COLO829 (cell line): ENCODE data around the gene SP9.
"Not testable (repeated sequence)": the region's sequence is repeated elsewhere in the genome, so short reads cannot be mapped to it uniquely, and the experiment has no call there.

ENCODE experiments used
- DNase-seq: peaks from one replicate; pipeline ENCODE4 v3.0.0; 2012; ENCODE audit warnings: low spot score

SP9 gene

DNA sequence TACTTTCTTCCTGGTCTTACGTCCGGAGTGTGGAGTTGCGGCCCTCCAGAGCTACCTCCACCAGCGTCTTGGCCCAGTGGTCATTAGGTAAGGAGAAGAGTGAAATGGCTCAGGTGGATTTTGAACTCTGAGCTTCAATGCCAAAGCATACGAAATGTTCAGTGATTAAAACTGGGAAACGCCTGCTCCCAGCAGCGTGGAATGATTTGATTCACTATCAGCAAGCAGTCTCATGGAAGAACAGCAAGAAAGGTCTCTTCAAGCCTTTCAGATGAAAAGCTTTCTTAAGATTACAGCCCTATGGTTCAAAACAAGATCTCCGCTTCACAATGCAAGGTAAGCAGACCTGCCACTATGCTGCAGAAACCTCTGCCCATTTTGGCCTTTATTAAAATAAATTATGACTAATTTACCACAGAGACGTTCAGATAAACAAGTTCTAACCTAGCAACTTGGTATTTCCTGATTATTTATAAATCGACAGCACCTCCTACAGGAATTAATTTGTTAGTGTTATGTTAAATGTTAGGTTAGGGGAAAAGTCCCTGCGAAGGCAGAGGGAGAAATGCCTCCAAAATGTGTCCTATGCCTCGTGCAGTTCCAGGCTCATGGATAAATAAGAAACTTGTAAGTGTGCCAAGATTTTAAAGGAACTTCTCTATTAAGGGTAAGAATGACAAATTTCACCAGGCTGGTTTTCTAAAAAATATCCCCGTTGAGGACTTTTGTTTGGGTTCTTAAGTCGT lies 10.1 kb downstream of the SP9 start:
- DNase-seq = peak; percentile 42

DNA sequence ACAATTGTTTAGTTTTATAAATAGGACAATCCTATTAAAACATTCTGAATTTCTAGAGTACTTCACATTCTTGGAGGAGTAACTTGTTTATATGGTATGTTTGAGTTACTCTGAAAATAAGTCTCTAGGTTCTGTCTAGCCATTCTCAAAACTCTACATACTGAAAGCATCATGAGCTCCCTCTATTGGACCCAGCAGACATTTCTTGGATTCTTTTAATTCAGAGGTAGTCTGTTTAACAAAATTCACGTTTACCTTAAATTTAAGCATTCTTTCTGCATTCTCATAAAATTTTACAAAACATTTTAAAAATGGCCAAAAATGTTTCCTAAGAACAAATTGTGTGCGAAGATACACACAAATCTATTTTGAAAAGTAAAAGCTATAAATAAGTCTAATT lies 15.3 kb downstream of the SP9 start:
- DNase-seq = no peak

DNA sequence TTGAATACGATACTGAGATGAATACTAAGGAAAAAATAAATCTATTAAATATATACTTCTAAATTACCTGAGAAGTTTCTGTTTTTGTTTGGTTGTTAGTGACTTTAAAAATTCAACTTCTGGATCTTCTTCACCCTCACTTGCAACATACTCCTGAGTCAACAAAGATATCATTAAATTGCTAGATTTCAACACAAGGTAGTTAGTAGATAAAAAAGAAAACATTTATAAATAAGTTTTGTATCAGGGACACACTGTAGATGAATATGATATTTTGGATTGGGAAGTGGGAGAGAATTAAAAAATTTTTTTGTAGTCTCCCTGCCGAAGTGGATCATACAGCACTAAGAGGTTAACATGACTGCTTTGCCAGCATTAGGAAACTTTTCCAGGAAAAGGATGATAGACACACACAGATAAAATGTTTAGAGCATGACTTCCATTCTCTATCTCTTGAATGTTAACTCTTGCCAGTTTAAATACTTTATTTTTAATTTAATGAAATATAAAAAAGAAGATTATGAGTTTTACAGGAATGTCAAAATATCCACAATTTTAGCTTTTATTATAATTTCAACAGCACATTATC lies 15.9 kb downstream of the SP9 start:
- DNase-seq = no peak

DNA sequence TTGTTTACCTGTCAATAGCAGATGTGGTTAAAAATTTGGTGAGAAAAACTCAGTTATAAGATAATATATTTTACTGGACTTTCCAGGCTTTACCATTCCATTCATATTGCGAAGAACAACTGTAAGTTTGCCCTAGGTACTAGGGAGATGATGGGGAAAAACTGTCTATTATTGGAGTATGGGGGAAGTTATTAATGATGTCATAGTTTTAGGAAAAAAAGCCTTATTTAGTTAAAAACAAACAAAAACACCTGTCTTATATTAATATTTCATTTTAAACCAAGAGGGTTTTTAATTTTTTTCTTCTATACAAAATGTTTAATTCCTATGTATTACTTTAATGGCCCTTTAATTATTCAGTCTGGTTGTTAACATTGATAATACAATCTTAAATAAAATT lies 18.2 kb downstream of the SP9 start:
- DNase-seq = no peak

DNA sequence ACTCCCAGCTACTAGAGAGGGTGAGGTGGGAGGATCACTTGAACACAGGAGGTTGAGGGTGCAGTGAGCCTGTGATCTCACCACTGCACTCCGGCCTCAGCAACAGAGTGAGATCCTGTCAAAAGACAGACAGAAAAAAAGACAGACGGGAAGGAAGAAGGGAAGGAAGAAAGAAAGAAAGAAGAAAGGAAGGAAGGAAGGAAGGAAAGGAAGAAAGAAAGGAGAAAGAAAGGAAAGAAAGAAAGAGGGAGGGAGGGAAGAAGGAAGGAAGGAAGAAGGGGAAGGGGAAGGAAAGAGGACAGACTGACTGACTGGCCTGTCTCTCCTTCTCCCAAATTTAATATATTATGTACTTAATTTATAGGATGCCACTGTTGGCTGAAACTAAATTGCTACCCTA lies 21.6 kb downstream of the SP9 start:
- no peak for DNase-seq

DNA sequence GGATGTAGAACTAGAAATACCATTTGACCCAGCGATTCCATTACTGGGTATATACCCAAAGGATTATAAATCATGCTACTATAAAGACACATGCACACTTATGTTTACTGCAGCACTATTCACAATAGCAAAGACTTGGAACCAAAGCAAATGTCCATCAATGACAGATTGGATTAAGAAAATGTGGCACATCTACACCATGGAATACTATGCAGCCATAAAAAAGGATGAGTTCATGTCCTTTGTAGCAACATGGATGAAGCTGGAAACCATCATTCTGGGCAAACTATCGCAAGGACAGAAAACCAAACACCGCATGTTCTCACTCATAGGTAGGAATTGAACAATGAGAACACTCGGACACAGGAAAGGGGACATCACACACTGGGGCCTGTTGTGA lies 24.9 kb downstream of the SP9 start:
- DNase-seq = not testable (repeated sequence)

DNA sequence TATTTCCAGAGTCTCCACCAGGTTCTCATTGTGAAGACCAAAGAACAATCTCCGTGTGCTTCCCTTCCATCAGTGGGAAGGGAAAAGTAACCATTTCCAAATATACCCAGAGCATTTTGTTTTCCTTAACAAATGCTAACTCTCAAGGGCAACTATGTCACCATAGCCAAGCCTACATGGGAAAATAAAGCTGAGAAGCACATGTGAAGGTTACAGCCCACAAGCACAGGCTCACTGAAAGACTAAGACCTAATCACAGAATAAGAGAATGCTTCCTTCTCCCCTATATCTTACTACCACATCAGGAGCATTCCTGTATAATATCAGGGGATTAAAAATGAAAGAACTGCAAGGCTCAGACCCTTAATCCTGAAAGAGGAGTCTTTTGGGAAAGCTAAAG lies 28.2 kb downstream of the SP9 start:
- DNase-seq = no peak

DNA sequence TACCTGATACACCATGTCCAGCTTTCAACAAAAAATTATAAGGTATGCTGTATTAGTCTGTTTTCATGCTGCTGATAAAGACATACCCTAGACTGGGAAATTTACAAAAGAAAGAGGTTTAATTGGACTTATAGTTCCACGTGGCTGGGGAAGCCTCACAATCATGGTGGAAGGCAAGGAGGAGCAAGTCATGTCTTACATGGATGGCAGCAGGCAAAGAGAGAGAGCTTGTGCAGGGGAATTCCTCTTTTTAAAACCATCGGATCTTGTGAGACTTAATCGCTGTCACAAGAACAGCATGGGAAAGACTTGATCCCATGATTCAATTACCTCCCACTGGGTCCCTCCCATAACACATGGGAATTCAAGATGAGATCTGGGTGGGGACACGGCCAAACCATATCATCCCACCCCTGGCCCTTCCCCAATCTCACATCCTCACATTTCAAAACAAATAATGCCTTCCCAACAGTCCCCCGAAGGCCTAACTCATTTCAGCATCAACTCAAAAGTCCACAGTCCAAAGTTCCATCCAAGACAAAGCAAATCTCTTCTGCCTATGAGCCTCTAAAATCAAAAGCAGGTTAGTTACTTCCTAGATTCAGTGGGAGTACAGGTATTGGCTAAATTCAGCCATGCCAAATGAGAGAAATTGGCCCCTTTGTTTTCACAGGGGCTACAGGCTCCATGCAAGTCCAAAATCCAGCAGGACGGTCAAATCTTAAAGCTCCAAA lies 28.9 kb downstream of the SP9 start:
- not testable (repeated sequence) for DNase-seq

DNA sequence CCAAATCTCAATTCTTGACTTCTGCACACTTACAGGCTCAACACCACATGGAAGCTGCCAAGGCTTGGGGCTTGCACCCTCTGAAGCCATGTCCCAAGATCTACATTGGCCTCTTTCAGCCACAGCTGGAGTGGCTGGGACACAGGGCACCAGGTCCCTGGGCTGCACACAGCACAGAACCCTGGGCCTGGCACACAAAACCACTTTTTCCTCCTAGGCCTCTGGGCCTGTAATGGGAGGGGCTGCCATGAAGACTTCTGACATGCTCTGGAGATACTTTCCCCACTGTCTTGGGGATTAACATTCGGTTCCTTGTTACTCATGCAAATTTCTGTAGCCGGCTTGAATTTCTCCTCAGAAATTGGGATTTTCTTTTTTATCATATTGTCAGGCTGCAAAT lies 29.9 kb downstream of the SP9 start:
- DNase-seq = no peak

DNA sequence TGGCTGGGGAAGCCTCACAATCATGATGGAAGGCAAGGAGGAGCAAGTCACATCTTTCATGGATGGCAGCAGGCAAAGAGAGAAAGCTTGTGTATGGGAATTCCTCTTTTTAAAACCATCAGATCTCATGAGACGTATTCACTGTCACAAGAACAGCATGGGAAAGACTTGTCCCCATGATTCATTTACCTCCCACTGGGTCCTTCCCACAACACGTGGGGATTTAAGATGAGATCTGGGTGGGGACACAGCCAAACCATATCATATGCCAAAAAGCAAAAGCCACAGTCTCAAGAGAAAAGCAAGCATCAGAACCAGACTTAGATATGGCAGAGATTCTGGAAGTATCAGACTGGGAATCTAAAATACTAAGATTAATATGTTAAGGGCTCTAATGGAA lies 30.8 kb downstream of the SP9 start:
- no peak for DNase-seq

DNA sequence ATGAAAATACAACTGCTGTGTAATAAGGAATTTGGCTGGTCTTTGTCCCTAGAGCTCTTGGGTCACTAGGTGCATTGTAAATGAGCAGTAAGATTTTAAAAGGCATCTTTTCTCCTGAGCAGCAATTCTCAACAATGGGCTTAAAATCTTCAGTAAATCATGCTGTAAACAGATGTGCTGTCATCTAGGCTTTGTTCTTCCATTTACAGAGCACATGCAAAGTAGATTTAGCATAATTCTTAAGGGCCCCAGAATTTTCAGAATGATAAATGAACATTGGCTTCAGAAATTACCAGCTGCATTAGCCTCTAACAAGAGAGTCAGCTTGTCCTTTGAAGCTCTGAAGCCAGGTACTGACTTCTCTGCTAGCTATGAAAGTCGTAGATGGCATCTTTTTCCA lies 33.9 kb downstream of the SP9 start:
- no peak for DNase-seq

DNA sequence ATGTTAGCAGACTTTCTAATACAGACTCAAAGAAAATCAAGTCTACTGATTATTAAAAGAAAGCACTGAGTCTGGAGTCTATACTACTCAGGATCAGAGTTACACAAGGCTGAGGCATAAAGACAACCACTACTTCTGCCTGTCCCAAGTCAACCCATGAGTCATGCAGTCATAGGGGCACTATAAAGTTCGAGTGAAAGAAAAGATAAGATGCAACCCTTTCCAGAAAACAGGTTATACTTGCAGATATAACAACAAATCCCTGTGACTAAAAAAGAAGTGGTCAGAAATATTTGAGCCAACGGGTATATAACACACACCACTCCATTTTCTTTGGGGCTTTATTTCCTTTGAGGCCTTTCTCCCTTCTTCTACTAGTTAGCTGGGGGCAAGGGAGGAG lies 42.2 kb downstream of the SP9 start:
- no peak for DNase-seq

DNA sequence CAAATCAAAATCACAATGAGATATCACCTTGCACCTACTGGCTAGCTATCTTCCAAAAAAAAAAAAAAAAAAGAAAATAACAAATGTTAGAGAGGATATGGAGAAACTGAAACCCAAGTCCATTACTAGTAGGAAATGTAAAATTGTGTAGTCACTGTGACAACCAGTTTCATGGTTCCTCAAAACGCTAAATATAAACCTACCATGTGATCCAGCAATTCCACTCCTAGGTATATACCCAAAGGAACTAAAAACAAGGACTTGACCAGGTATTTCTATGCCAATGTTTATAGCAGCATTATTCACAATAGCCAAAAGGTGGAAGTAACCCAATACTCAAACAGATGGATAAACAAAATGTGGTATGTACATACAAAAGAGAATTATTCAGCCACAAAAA lies 49.0 kb downstream of the SP9 start:
- DNase-seq = no peak

DNA sequence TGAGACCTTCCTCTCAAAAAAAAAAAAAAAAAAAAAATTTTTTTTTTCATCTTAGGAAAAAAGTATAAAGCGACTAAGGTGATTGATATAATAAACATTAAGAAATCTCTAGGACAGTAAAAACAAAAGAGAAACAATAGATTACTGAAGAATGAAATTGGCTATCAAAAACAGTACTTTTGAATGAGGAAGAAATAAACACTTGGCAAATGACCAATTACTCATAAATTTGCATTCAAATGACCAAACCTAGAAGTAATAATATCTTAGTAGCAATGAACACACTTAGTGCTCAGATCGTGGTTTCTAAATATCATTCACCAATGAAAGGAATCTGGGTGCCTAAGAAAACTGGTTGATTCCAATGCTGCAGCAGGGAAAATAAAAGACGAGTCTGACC lies 50.4 kb downstream of the SP9 start:
- DNase-seq = no peak
